IMR-90 (cell line): ENCODE measurements around the gene SPAG16. TPM values are rescaled to one million over a fixed set of nuclear protein-coding genes. Genes with fewer than 3 reads are reported as not detected.

Experiments
- ATAC-seq: fragments of 200-7000 bp; cut with Tn5 transposase; 2 replicates; pipeline ENCODE4 v1.9.1; 2020; ENCODE audit warnings: low read depth, mild to moderate bottlenecking, moderate library complexity
- BruUV-seq: library from RNA; stranded (reverse); fragments of 400-500 nt; replicated peaks from 2 replicates; lab custom pipeline; 2021; lab: Mats Ljungman, UMichigan
- CTCF ChIA-PET: fragments of 300-600 bp; formaldehyde crosslinking; extraction: SDS; loops from one replicate; lab custom pipeline; 2021; ENCODE audit warnings: antibody characterized with exemption; lab: Yijun Ruan, JAX
- POLR2A ChIA-PET: fragments of 300-600 bp; sonication (Branson Sonifier 250); formaldehyde crosslinking; loops from one replicate; lab custom pipeline; 2022; ENCODE audit warnings: antibody characterized with exemption; ENCODE audit not compliant: unreplicated experiment; lab: Charles Lee
- DNase-seq: peaks from one replicate; pipeline ENCODE4 v3.0.0; 2013
- H2AFZ ChIP-seq: replicated peaks from 2 replicates; pipeline ENCODE3; 2013; ENCODE audit warnings: low read length, mild to moderate bottlenecking; ENCODE audit not compliant: poor library complexity
- H2AK5ac ChIP-seq: 2 replicates; pipeline ENCODE4 v1.6.1; 2013; ENCODE audit warnings: low read depth, low read length, inconsistent platforms
- H2AK9ac ChIP-seq: replicated peaks from 2 replicates; pipeline ENCODE3; 2013; ENCODE audit warnings: mild to moderate bottlenecking, low read depth, low read length, moderate library complexity; ENCODE audit not compliant: poor library complexity
- H2BK120ac ChIP-seq: 2 replicates; pipeline ENCODE4 v1.6.1; 2013; ENCODE audit warnings: low read depth, low read length, inconsistent platforms
- H2BK15ac ChIP-seq: 3 replicates; pipeline ENCODE4 v1.6.1; 2013; ENCODE audit warnings: low read depth, low read length, inconsistent platforms
- H2BK20ac ChIP-seq: 2 replicates; pipeline ENCODE4 v1.6.1; 2013; ENCODE audit warnings: low read depth, mild to moderate bottlenecking, inconsistent platforms, low read length, moderate library complexity
- H2BK5ac ChIP-seq: 2 replicates; pipeline ENCODE4 v1.6.1; 2013; ENCODE audit warnings: mild to moderate bottlenecking, low read depth, low read length, inconsistent platforms; ENCODE audit not compliant: poor library complexity, severe bottlenecking
- H3K14ac ChIP-seq: replicated peaks from 2 replicates; pipeline ENCODE4 v1.6.1; 2013; ENCODE audit warnings: low read depth, low read length, inconsistent platforms
- H3K18ac ChIP-seq: 2 replicates; pipeline ENCODE4 v1.6.1; 2013; ENCODE audit warnings: low read depth, low read length, control low read depth
- H3K23ac ChIP-seq: 2 replicates; pipeline ENCODE4 v1.6.1; 2013; ENCODE audit warnings: low read depth, low read length, inconsistent platforms
- H3K27ac ChIP-seq: 2 replicates; pipeline ENCODE4 v1.5.1; 2013; ENCODE audit warnings: mild to moderate bottlenecking, control low read depth, low read length; ENCODE audit not compliant: insufficient read depth
- H3K27me3 ChIP-seq: 2 replicates; pipeline ENCODE4 v1.6.1; 2013; ENCODE audit warnings: low read length; ENCODE audit not compliant: control insufficient read depth, insufficient read depth
- H3K36me3 ChIP-seq: 2 replicates; pipeline ENCODE4 v1.6.1; 2013; ENCODE audit warnings: low read length, mixed read lengths; ENCODE audit not compliant: control insufficient read depth, insufficient read depth
- H3K4ac ChIP-seq: 2 replicates; pipeline ENCODE4 v1.6.1; 2013; ENCODE audit warnings: low read depth, low read length, inconsistent platforms
- H3K4me1 ChIP-seq: 2 replicates; pipeline ENCODE4 v1.6.1; 2013; ENCODE audit warnings: low read length, mixed read lengths; ENCODE audit not compliant: control insufficient read depth, insufficient read depth
- H3K4me2 ChIP-seq: 2 replicates; pipeline ENCODE4 v1.6.1; 2013; ENCODE audit warnings: low read depth, mild to moderate bottlenecking, control low read depth, low read length, moderate library complexity
- H3K4me3 ChIP-seq: 2 replicates; pipeline ENCODE4 v1.5.1; 2013; ENCODE audit warnings: low read depth, mild to moderate bottlenecking, control low read depth, low read length, moderate library complexity; ENCODE audit not compliant: insufficient read depth
- H3K56ac ChIP-seq: 2 replicates; pipeline ENCODE4 v1.6.1; 2013; ENCODE audit warnings: low read length, inconsistent platforms; ENCODE audit not compliant: insufficient read depth; ENCODE audit errors: extremely low read depth
- H3K79me1 ChIP-seq, 2 experiments: 2 replicates each; pipeline ENCODE4 v1.6.1; 2013; ENCODE audit warnings: low read length in 2 of 2, inconsistent platforms in 1 of 2, low read depth in 1 of 2
- H3K9ac ChIP-seq: 2 replicates; pipeline ENCODE4 v1.6.1; 2013; ENCODE audit warnings: low read depth, low read length, control low read depth
- H3K9me1 ChIP-seq: 2 replicates; pipeline ENCODE4 v1.6.1; 2013; ENCODE audit warnings: low read length, inconsistent platforms; ENCODE audit not compliant: insufficient read depth
- H3K9me3 ChIP-seq: 2 replicates; pipeline ENCODE4 v1.6.1; 2013; ENCODE audit warnings: low read length; ENCODE audit not compliant: control insufficient read depth, insufficient read depth
- H4K20me1 ChIP-seq: 2 replicates; pipeline ENCODE4 v1.6.1; 2013; ENCODE audit warnings: low read length, inconsistent platforms; ENCODE audit not compliant: insufficient read depth
- H4K5ac ChIP-seq: 2 replicates; pipeline ENCODE4 v1.6.1; 2013; ENCODE audit warnings: mild to moderate bottlenecking, low read depth, low read length, control low read depth
- H4K8ac ChIP-seq, 2 experiments: 2 replicates each; pipeline ENCODE4 v1.6.1; 2013; ENCODE audit warnings: low read depth in 2 of 2, low read length in 2 of 2, control low read depth in 1 of 2, inconsistent platforms in 1 of 2
- H4K91ac ChIP-seq: 2 replicates; pipeline ENCODE4 v1.6.1; 2013; ENCODE audit warnings: low read depth, low read length, inconsistent platforms; ENCODE audit not compliant: insufficient read depth
- BHLHE40 ChIP-seq: fragments of 150-350 bp; IDR thresholded peaks from 2 replicates; pipeline ENCODE4 v1.6.1; 2016; ENCODE audit warnings: mild to moderate bottlenecking, low read depth, low read length
- CHD1 ChIP-seq: IDR thresholded peaks from 2 replicates; pipeline ENCODE4 v1.6.1; 2012; ENCODE audit warnings: low read depth, low read length, improper control_type of control experiment
- CTCF ChIP-seq: conservative IDR thresholded peaks from 2 replicates; pipeline ENCODE4 v1.5.1; 2012; ENCODE audit warnings: mild to moderate bottlenecking, low read depth, low read length, improper control_type of control experiment
- ELK1 ChIP-seq: fragments of 150-350 bp; IDR thresholded peaks from 2 replicates; pipeline ENCODE4 v1.6.1; 2016; ENCODE audit warnings: low read depth, mild to moderate bottlenecking, low read length, moderate library complexity, borderline replicate concordance
- FOS ChIP-seq: fragments of 150-350 bp; IDR thresholded peaks from 2 replicates; pipeline ENCODE4 v1.6.1; 2016; ENCODE audit warnings: low read depth, low read length
- MXI1 ChIP-seq: IDR thresholded peaks from 2 replicates; pipeline ENCODE4 v1.6.1; 2012; ENCODE audit warnings: low read depth, mild to moderate bottlenecking, low read length, moderate library complexity, borderline replicate concordance
- NFE2L2 ChIP-seq: fragments of 150-350 bp; IDR thresholded peaks from 2 replicates; pipeline ENCODE4 v1.6.1; 2016; ENCODE audit warnings: low read depth, mild to moderate bottlenecking, low read length
- POLR2A ChIP-seq: IDR thresholded peaks from 2 replicates; pipeline ENCODE4 v1.6.1; 2012; ENCODE audit warnings: mild to moderate bottlenecking, low read depth, low read length
- RAD21 ChIP-seq: IDR thresholded peaks from 2 replicates; pipeline ENCODE4 v1.6.1; 2012; ENCODE audit warnings: low read length, improper control_type of control experiment
- SMC3 ChIP-seq: fragments of 150-350 bp; IDR thresholded peaks from 2 replicates; pipeline ENCODE4 v1.6.1; 2016; ENCODE audit warnings: low read depth, mild to moderate bottlenecking, antibody characterized with exemption, low read length, moderate library complexity
- USF2 ChIP-seq: fragments of 150-350 bp; IDR thresholded peaks from 2 replicates; pipeline ENCODE4 v1.6.1; 2017; ENCODE audit warnings: mild to moderate bottlenecking, antibody characterized with exemption, low read length, low read depth
- WGBS, 2 experiments: methylation state at CpG; one replicate each; pipeline versions ENCODE4 v1.1.5 to v1.1.7; 2013; ENCODE audit warnings: missing lambda C conversion rate in 2 of 2; ENCODE audit not compliant: insufficient read length in 1 of 2; ENCODE audit errors: extremely low coverage in 2 of 2; 5-methylcytosine and 5-hydroxymethylcytosine counted together
- dilution Hi-C: fragments of 300-500 bp; cut with HindIII; formaldehyde crosslinking; loops from one replicate; pipeline ENCODE4 v1.14.3; 2018; ENCODE audit warnings: low sequenced_read_pairs; ENCODE audit not compliant: unreplicated experiment
- in situ Hi-C: fragments of 300-500 bp; cut with MboI; formaldehyde crosslinking; loops from 3 replicates; pipeline ENCODE4 v1.14.3; 2019; ENCODE audit warnings: low sequenced_read_pairs, inconsistent platforms, mixed read lengths
- intact Hi-C: fragments of 100-400 bp; cut with micrococcal nuclease; formaldehyde crosslinking; loops from 2 replicates; pipeline ENCODE4 v1.10.0; 2022
- polyA plus RNA-seq, 3 experiments: library from polyadenylated mRNA; depleted of rRNA; stranded (reverse); fragments of >200 nt; gene quantifications; 2 replicates each; pipeline ENCODE4 v1.2.3, GENCODE V29; 2012; ENCODE audit warnings: low replicate concordance in 1 of 3
- total RNA-seq: library from RNA; depleted of rRNA; stranded (reverse); fragments of >200 nt; gene quantifications from 2 replicates; pipeline ENCODE4 v1.2.3, GENCODE V29; 2012

Gene SPAG16
- total and polyA plus RNA-seq, 2 of the 4 experiments (the other 2 are of a cell fraction), result 7.3 to 13.5 TPM

- Histone ChIP-seq H4K91ac (no peak overlapping the region), H3K27ac (no peak overlapping the region), H3K9me1 (no peaks in the 10 kb centered on the region), H3K56ac (no peak overlapping the region), H3K79me1 (no peaks in the 10 kb centered on the region), H3K23ac (no peak overlapping the region), H2BK5ac (no peak overlapping the region), H3K27me3 (no peaks in the 10 kb centered on the region), H3K4me3 (no peak overlapping the region), H3K9me3 (no peaks in the 10 kb centered on the region; the same call in none of the 2 replicates), H4K20me1 (no peaks in the 10 kb centered on the region), H2AK5ac (no peak overlapping the region), H2BK120ac (no peak overlapping the region), H2AK9ac (no peak overlapping the region), H3K14ac (no peak overlapping the region), H4K5ac (no peak overlapping the region), H2AFZ (no peak overlapping the region), H3K36me3 (no peaks in the 10 kb centered on the region), H3K4ac (no peak overlapping the region), H4K8ac (no peak overlapping the region), H3K4me2 (no peak overlapping the region), H2BK20ac (no peak overlapping the region), H3K18ac (no peak overlapping the region), H3K9ac (no peak overlapping the region), H2BK15ac (no peak overlapping the region), H3K4me1 (no peaks in the 10 kb centered on the region)
- DNase-seq (no peak), ATAC-seq (no peak)
- in situ Hi-C loops, result no loop called here
- intact Hi-C loops, result no loop called here
- no TSS peak for BruUV-seq
- dilution Hi-C loops, result no loop called here
- no peak for TF ChIP-seq FOS
- TF ChIP-seq ELK1, result no peak
- no peak for TF ChIP-seq CHD1
- TF ChIP-seq CTCF, result no peak
- TF ChIP-seq POLR2A, result no peak
- TF ChIP-seq RAD21, result no peak
- no peak for TF ChIP-seq USF2
- TF ChIP-seq MXI1, result no peak
- TF ChIP-seq BHLHE40, result no peak
- no peak for TF ChIP-seq NFE2L2
- no peak for TF ChIP-seq SMC3
- POLR2A ChIA-PET, result no interaction called here
- no CpG with 5 or more reads among the region's 1 CpG for WGBS, 2 experiments
- CTCF ChIA-PET, result no interaction called here
Measured at GRCh38 chr2:213537579-213537978, 253.3 kb downstream of the SPAG16 start.
